WTC11 (cell line): Measurements from ENCODE around the gene AGA. TPM values are rescaled to one million over a fixed set of nuclear protein-coding genes. Genes with fewer than 3 reads are reported as not detected.

Experiments used
- ATAC-seq: fragments of 200-7000 bp; cut with Tn5 transposase; 2 replicates; pipeline ENCODE4 v1.10.0; 2021; ENCODE audit warnings: mild to moderate bottlenecking, moderate library complexity
- CTCF ChIA-PET: fragments of 300-600 bp; sonication (Branson Sonifier 250); formaldehyde crosslinking; loops from one replicate; lab custom pipeline; 2021; ENCODE audit warnings: antibody characterized with exemption; lab: Charles Lee
- POLR2A ChIA-PET: fragments of 350-600 bp; sonication (Branson Sonifier 250); formaldehyde crosslinking; loops from one replicate; lab custom pipeline; 2021; ENCODE audit warnings: antibody characterized with exemption; lab: Charles Lee
- DNase-seq: peaks from one replicate; pipeline ENCODE4 v3.0.0; 2021; ENCODE audit warnings: low spot score
- H3K27ac Mint-ChIP-seq: 2 replicates; pipeline ENCODE4 v1.8.0; 2021; ENCODE audit warnings: mixed read lengths
- H3K27me3 Mint-ChIP-seq: 2 replicates; pipeline ENCODE4 v1.8.0; 2021; ENCODE audit warnings: low read depth, mild to moderate bottlenecking, moderate library complexity, mixed read lengths
- H3K36me3 Mint-ChIP-seq: 2 replicates; pipeline ENCODE4 v1.8.0; 2021; ENCODE audit warnings: mixed read lengths
- H3K4me1 Mint-ChIP-seq: 2 replicates; pipeline ENCODE4 v1.8.0; 2022; ENCODE audit warnings: mixed read lengths
- H3K4me3 Mint-ChIP-seq: 2 replicates; pipeline ENCODE4 v1.8.0; 2021; ENCODE audit warnings: mild to moderate bottlenecking, moderate library complexity, mixed read lengths
- H3K9me3 Mint-ChIP-seq: 2 replicates; pipeline ENCODE4 v1.8.0; 2021; ENCODE audit warnings: mixed read lengths
- AFF4 ChIP-seq: sonication (generic); formaldehyde crosslinking; IDR thresholded peaks from 2 replicates; pipeline ENCODE4 v1.8.1; 2023; ENCODE audit warnings: mild to moderate bottlenecking, missing genetic modification reagents, borderline replicate concordance
- ATF6 ChIP-seq: sonication (generic); formaldehyde crosslinking; IDR thresholded peaks from 2 replicates; pipeline ENCODE4 v1.8.1; 2023; ENCODE audit warnings: mild to moderate bottlenecking, missing genetic modification reagents
- CBFB ChIP-seq: sonication (generic); formaldehyde crosslinking; IDR thresholded peaks from 2 replicates; pipeline ENCODE4 v1.8.1; 2022; ENCODE audit warnings: mild to moderate bottlenecking, low read depth, missing genetic modification reagents
- E2F1 ChIP-seq: sonication (generic); formaldehyde crosslinking; IDR thresholded peaks from 2 replicates; pipeline ENCODE4 v1.8.0; 2022; ENCODE audit warnings: mild to moderate bottlenecking, missing genetic modification reagents
- ELF4 ChIP-seq: sonication (generic); formaldehyde crosslinking; IDR thresholded peaks from 2 replicates; pipeline ENCODE4 v1.8.1; 2022; ENCODE audit warnings: low read depth, mild to moderate bottlenecking, moderate library complexity, missing genetic modification reagents
- FOXP1 ChIP-seq: sonication (generic); formaldehyde crosslinking; IDR thresholded peaks from 2 replicates; pipeline ENCODE4 v1.8.0; 2022; ENCODE audit warnings: missing genetic modification reagents, mild to moderate bottlenecking, moderate library complexity, borderline replicate concordance
- HMGA2 ChIP-seq: fragments of 250-450 bp; sonication (Bioruptor Pico); IDR thresholded peaks from 2 replicates; pipeline ENCODE4 v1.4.0; 2021; ENCODE audit warnings: mild to moderate bottlenecking, moderate library complexity
- IRF2 ChIP-seq: sonication (generic); formaldehyde crosslinking; IDR thresholded peaks from 2 replicates; pipeline ENCODE4 v1.8.0; 2022; ENCODE audit warnings: low read depth, missing genetic modification reagents, borderline replicate concordance
- KAT7 ChIP-seq: sonication (generic); formaldehyde crosslinking; IDR thresholded peaks from 2 replicates; pipeline ENCODE4 v1.8.1; 2023; ENCODE audit warnings: missing genetic modification reagents, mild to moderate bottlenecking, borderline replicate concordance
- NFE2L1 ChIP-seq: sonication (generic); formaldehyde crosslinking; IDR thresholded peaks from 2 replicates; pipeline ENCODE4 v1.8.1; 2023; ENCODE audit warnings: missing genetic modification reagents
- NR2C2 ChIP-seq: sonication (generic); formaldehyde crosslinking; IDR thresholded peaks from 2 replicates; pipeline ENCODE4 v1.8.0; 2022; ENCODE audit warnings: mild to moderate bottlenecking, missing genetic modification reagents
- RELA ChIP-seq: sonication (generic); formaldehyde crosslinking; IDR thresholded peaks from 2 replicates; pipeline ENCODE4 v1.8.1; 2022; ENCODE audit warnings: missing genetic modification reagents, mild to moderate bottlenecking, borderline replicate concordance
- SOX15 ChIP-seq: fragments of 250-450 bp; sonication (Bioruptor Pico); IDR thresholded peaks from 2 replicates; pipeline ENCODE4 v1.9.0; 2021; ENCODE audit warnings: mild to moderate bottlenecking
- SP1 ChIP-seq: sonication (generic); formaldehyde crosslinking; conservative IDR thresholded peaks from 2 replicates; pipeline ENCODE4 v1.8.1; 2022; ENCODE audit warnings: missing genetic modification reagents
- TEAD4 ChIP-seq: sonication (generic); formaldehyde crosslinking; IDR thresholded peaks from 2 replicates; pipeline ENCODE4 v1.8.0; 2022; ENCODE audit warnings: mild to moderate bottlenecking, missing genetic modification reagents
- USF1 ChIP-seq: sonication (generic); formaldehyde crosslinking; IDR thresholded peaks from 2 replicates; pipeline ENCODE4 v1.8.0; 2022; ENCODE audit warnings: mild to moderate bottlenecking, missing genetic modification reagents
- ZBTB21 ChIP-seq: sonication (generic); formaldehyde crosslinking; IDR thresholded peaks from 2 replicates; pipeline ENCODE4 v1.8.1; 2023; ENCODE audit warnings: mild to moderate bottlenecking, missing genetic modification reagents, borderline replicate concordance
- ZNF232 ChIP-seq: sonication (generic); formaldehyde crosslinking; IDR thresholded peaks from 2 replicates; pipeline ENCODE4 v1.8.0; 2022; ENCODE audit warnings: mild to moderate bottlenecking, missing genetic modification reagents
- ZNF396 ChIP-seq: fragments of 250-450 bp; sonication (Bioruptor Pico); IDR thresholded peaks from 2 replicates; pipeline ENCODE4 v1.8.0; 2021; ENCODE audit warnings: mild to moderate bottlenecking, moderate library complexity, borderline replicate concordance
- ZNF423 ChIP-seq: fragments of 250-450 bp; sonication (Bioruptor Pico); IDR thresholded peaks from 2 replicates; pipeline ENCODE4 v2.1.2; 2022; ENCODE audit warnings: mild to moderate bottlenecking, moderate library complexity
- ZNF671 ChIP-seq: fragments of 250-450 bp; sonication (Bioruptor Pico); IDR thresholded peaks from 2 replicates; pipeline ENCODE4 v1.8.0; 2021; ENCODE audit warnings: mild to moderate bottlenecking
- ZSCAN18 ChIP-seq: fragments of 250-450 bp; sonication (Bioruptor Pico); IDR thresholded peaks from 2 replicates; pipeline ENCODE4 v2.1.2; 2022; ENCODE audit warnings: mild to moderate bottlenecking, moderate library complexity
- total RNA-seq: library from RNA; stranded (reverse); gene quantifications from 3 replicates; pipeline ENCODE4 v1.2.3, GENCODE V29; 2021

AGA gene
- total RNA-seq, 1 experiment from 2014 or later = 6.8 TPM

- TF ChIP-seq E2F1 (CRISPR knock-in tag) = no peak
- TF ChIP-seq ZBTB21 = no peak
These were observed 40.5 kb downstream of the AGA start (continued) for GRCh38 chr4:177401658-177402273.

- Mint-ChIP-seq H3K9me3 (peaks cover 16% of the 10 kb centered on the region), H3K27me3 (no peaks in the 10 kb centered on the region)
These were observed 42.2 kb downstream of the AGA start for GRCh38 chr4:177400030-177400429.

More at GRCh38 chr4:177400030-177400429, 42.2 kb downstream of the AGA start:
- TF ChIP-seq RELA (CRISPR knock-in tag) (no peak), ELF4 (CRISPR knock-in tag) (no peak), ZNF671 (CRISPR knock-in tag) (no peak), ATF6 (no peak), IRF2 (CRISPR knock-in tag) (no peak), ZNF232 (no peak), CBFB (CRISPR knock-in tag) (no peak), ZSCAN18 (CRISPR knock-in tag) (no peak), TEAD4 (CRISPR knock-in tag) (no peak), AFF4 (no peak), HMGA2 (CRISPR knock-in tag) (no peak), FOXP1 (CRISPR knock-in tag) (no peak), NFE2L1 (CRISPR knock-in tag) (no peak), SOX15 (CRISPR knock-in tag) (no peak), NR2C2 (CRISPR knock-in tag) (no peak), KAT7 (CRISPR knock-in tag) (no peak), SP1 (no peak), USF1 (no peak), ZNF396 (CRISPR knock-in tag) (no peak), ZNF423 (CRISPR knock-in tag) (no peak)
- Mint-ChIP-seq H3K4me3 (no peak overlapping the region), H3K27ac (no peak overlapping the region), H3K4me1 (peaks cover 24% of the 10 kb centered on the region), H3K36me3 (no peaks in the 10 kb centered on the region; the same call in none of the 2 replicates)
- ATAC-seq = no peak
- POLR2A ChIA-PET = no interaction called here
- DNase-seq = no peak
- CTCF ChIA-PET = no interaction called here
